Measurements from ENCODE around the gene FRMD8.

Gene FRMD8

DNA sequence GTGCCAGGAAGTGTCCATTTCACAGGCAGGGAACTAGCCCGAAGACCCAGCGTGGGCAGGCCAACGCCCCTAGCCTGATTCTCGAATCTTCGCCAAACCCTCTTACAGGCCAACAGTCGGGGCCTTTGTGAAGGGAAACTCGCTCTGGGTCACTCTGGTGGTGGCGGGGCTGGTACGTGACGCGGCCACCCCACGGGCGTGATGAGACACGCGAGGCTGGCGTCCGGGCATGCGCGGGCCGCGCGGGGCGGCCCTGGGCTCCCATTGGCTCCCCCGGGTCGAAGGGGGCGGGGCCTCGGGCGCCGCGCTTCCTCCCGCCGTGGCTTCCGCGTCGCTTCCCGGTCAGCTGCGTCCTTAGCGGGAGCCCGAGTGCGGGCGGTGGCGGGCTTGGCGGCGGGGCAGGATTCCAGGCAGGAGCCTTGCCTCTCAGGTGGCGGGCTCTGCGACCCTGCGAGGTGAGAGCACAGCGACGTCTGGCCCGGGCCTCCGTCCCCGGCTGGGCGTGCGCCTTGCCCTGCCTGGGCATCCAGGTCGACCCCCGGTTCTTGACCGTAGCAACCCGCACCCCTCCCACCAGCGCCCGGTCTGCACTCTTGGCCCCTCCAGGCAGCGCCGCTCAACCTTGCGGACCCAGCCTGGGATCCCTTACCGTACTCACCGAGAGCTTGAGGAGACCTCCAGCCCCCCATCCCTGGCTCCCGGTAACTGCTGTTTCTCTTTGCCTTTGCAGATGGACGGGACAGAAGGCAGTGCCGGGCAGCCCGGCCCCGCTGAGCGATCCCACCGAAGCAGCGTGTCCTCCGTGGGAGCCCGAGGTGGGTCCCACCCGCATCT, at the start of gene FRMD8:
FRMD8 (plus strand) TSS at position 331 of the 834 bp plus-strand sequence; CDS start at position 731, 400 bp downstream.
- DNase-seq, result peak; percentile 51 to 77

DNA sequence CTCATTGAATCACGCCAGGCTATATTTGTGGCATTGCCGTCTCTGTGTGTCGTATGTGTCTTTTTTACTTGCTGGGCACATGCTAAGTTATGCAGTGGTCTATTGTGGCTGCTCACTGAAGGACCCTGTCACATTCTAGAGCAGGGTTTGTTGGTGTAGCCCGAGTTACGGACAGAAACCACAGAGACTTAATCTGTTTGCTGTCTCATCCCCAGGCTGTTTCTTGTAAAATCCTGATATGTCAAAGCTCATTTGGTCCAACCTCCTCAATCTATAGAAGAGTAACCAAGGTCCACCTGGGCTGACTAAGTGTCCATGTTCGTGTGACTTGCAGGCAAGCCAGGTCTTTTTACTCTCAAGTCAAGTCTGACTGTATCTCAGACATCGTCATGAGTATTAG, 47.8 kb upstream of the FRMD8 start:
- no peak for DNase-seq

GRCh38 chr11:65340226-65340625, 46.2 kb upstream of the FRMD8 start:
- DNase-seq, result no peak

DNA sequence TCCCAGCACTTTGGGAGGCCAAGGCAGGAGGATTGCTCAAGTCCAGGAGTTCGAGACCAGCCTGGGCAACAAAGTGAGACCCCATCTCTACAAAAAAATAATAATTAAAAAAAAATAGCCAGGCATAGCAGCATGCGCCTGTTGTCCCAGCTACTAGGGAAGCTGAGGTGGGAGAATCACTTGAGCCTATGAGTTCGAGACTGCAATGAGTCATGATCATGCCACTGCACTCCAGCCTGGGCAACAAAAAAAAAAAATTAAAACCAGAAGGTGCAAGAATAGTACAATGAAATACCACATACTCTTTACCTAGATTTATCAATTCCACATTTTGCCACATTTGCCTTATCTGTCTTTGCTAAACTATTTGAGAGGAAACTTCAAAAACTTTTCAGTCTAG, 44.6 kb upstream of the FRMD8 start:
- DNase-seq, result no peak

DNA sequence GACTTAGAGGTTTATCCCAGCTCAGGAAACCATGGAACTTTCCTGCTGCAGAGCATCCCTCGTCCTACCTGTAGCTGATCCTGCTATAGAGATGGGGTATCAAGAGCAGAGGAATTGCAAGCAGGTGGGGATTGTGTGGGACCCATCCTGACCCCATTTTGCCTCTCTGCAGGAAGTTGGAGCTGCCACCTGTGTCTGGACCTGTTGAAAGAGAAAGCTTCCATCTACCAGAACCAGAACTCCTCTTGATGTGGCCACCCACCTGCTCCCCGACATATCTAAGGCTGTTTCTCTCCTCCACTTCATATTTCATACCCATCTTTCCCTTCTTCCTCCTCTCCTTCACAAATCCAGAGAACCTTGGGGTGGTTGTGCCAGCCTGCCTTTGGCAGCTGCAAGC, 34.9 kb upstream of the FRMD8 start:
- DNase-seq, result no peak

GRCh38 chr11:65352783-65353182, 33.7 kb upstream of the FRMD8 start:
- DNase-seq, result no peak

- no peak for DNase-seq
Observed at GRCh38 chr11:65353376-65353775, 33.1 kb upstream of the FRMD8 start.

- no peak for DNase-seq
Observed at GRCh38 chr11:65353900-65354264, 32.6 kb upstream of the FRMD8 start.

DNA sequence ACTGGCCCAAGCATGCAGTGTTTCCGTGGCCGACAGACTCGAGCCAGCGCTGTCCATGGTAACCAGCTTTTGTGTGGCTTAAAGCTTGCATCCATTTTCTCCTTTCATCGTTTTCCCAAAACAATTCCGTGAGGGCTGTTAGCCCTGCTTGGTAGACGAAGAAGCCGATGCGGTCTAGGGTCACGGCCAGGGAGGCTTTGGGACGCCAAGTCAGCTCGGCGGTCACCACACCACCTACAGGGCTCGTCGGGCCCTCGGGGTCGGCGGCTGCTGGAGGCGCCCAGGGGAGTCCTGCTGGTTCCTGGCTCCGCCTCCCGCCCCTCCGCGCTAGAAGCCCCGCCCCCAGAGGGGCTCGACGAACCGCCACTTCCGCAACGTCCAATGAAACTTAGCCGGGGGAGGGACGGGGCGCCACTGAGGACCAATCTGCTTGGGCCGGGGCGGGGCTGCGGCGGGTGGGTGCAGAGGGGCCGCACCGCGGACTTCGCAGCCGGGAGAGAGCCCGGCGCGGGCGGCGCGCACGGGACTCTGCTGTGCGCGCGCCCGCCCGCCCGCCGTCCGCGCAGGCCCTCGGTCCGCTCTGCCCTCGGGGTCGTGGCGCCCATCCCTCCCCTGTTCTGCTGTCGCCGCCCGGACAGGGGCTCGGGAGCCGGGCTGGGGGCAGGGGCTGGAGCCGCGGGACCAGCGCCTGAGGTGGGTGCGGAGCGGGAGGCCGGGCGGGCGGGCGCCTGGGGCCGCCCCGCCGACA, 32.0 kb upstream of the FRMD8 start, which contains the start of gene TIGD3:
TIGD3 (plus strand) TSS at position 487 of the 748 bp plus-strand sequence. CDS start 1,058 bp downstream, outside the sequence.
- peak; percentile 68 to 86 for DNase-seq

DNA sequence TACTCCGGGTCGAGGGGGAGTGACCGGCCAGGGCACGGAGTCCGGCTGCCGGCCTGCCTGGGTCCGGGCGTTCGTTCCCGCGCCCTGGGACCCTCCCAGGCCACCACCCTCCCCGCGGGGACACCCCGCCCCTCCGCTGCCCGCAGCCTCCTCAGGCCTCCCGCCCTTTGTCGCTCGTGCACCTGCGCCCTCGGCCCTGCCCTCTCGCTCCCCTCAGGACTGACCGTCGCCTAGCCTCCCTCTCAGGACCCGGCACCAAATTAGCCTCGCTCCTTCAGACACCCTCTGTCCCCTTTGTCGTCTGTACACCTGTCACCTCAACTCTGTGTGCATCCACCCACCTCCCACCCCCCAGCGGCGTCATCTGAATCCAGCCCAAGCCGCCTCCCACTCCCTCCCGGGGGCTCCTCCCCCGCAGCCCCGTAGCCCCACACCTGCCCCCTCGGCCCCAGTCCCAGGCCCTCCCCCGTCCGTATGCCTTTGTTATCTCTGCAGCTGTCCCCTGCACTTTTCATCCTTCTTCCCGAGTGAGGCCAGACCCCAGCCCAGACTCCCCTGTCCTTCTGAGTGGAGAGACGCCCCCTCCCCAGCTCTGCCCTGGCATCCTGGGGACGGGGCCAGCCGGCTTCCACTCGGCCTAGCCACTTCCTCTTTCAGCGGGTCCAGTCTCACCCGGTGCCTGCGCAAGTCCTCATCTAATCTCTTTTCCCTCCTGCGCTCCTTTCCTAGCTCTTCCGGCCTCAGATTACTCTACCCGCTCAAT, 31.2 kb upstream of the FRMD8 start:
- peak; percentile 19 to 31 for DNase-seq

DNA sequence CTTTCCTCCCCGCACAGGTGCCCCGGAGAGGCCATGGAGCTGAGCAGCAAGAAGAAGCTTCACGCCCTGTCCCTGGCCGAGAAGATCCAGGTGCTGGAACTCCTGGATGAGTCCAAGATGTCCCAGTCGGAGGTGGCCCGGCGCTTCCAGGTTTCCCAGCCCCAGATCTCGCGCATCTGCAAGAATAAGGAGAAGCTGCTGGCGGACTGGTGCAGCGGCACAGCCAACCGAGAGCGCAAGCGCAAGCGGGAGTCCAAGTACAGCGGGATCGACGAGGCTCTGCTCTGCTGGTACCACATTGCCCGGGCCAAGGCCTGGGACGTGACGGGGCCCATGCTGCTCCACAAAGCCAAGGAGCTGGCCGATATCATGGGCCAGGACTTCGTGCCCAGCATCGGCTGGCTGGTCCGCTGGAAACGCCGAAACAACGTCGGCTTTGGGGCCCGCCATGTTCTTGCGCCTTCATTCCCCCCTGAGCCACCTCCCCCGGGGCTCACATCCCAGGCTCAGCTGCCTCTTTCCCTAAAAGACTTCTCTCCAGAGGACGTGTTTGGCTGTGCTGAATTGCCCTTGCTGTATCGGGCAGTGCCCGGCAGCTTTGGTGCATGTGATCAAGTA, 30.6 kb upstream of the FRMD8 start:
- DNase-seq, result no peak

- DNase-seq, result no peak
Observed at GRCh38 chr11:65356394-65356972, 30.0 kb upstream of the FRMD8 start.

GRCh38 chr11:65357856-65358356, 28.5 kb upstream of the FRMD8 start:
- DNase-seq, result no peak

GRCh38 chr11:65362320-65362931, 24.0 kb upstream of the FRMD8 start:
- peak in 1 of 2 donors; percentile 56 for DNase-seq

DNA sequence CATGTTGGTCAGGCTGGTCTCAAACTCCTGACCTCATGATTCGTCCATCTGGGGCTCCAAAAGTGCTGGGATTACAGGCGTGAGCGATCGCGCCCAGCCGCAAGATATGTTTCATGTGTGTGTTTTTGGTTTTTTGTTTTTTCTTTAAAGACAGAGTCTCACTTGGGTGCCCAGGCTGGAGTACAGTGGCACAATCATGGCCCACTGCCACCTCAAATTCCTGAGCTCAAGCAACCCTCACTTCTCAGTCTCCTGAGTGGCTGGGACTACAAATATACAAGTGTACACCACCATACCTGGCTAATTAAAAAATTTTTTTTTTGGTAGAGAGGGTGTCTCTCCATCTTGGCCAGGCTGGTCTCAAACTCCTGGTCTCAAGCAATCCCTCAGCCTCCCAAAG, 23.5 kb upstream of the FRMD8 start:
- DNase-seq, result no peak

- DNase-seq, result no peak
Observed at GRCh38 chr11:65363770-65364169, 22.7 kb upstream of the FRMD8 start.

- peak in 1 of 2 donors; percentile 77 for DNase-seq
Observed at GRCh38 chr11:65366340-65366773, 20.1 kb upstream of the FRMD8 start.

DNA sequence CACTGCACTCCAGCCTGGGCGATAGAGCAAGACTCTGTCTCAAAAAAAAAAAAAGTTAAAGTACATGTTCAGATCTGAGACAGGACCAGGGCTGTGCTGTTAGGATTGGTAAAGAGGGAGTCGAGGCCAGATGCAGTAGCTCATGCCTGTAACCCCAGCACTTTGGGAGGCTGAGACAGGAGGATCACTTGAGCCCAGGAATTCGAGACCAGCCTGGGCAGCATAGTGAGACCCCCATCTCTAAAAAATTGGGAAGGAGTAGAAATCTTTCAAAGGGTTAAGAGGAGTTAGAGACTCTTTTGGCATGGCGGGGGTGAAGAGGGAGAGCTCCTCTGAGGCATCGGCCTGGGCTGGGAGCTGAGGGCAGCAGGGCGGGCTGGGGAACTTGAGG, 15.8 kb upstream of the FRMD8 start:
- no peak for DNase-seq

- no peak for DNase-seq
Observed at GRCh38 chr11:65373839-65374580, 12.4 kb upstream of the FRMD8 start.

DNA sequence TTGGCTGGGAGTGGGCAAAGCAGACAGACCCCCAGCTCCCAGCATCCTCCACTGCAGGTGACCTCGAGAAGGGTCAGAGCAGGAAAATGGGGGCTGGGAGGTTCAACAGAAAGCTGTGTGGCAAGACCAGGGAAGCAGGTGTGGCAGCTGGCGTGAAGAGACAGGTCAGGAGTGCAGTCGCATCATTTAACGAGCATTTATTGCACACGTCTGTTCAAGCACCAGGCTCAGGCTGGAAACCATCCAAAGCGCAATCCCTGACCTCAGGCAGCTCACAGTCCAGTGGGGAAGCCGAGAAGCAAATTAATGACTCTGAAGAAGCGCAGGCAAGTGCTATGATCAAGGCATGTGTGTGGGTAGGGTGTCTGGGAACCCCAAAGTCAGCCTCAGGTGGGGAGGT, 11.4 kb upstream of the FRMD8 start:
- DNase-seq, result no peak

DNA sequence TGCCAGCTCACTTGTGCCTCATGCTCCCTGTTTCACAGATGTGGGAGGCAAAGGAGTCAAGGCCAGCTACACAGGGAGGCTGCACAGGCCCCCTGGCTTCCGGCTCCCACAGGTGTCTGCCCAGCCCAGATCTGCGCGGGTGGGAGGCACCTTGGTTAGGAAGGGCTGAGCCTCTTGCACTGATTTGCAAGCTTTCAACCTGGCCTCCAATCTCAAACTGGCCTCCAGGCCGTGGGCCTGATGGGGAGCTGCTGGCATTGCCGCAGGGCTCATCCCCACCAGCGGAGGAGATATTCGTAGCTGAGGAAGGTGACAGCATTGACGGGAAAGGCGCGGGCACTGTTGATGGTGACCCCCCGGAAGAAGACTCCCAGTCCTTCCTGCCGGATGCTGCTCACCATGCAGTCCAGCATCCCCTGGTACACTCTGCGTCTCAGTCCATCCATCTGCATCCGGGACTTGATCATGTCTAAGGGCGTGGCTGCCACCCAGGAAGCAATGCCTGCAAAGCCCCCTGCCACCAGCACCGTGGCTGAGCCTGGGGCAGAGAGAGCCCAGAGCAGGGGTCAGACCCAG, 10.2 kb upstream of the FRMD8 start:
- DNase-seq, result no peak
